RCC 7860 (cell line): ENCODE measurements around the gene PLEKHO2.

Source experiments
- DNase-seq: peaks from one replicate; pipeline ENCODE4 v3.0.0-alpha.2; 2015; ENCODE audit warnings: low spot score
- FAIRE-seq: peaks from 2 replicates; lab custom pipeline; 2012; peaks lifted over from hg19 to GRCh38; lab: Jason Lieb, UNC

The PLEKHO2 gene

GRCh38 chr15:64911311-64912186 is 69.8 kb downstream of the PLEKHO2 start, which contains the start of gene ANKDD1A:
Gene ANKDD1A, plus strand, starts transcription at chr15:64911902. Its CDS starts 29 bp downstream, at chr15:64911931.
- FAIRE-seq (no peak), DNase-seq (no peak)

GRCh38 chr15:64912379-64913325 is 70.9 kb downstream of the PLEKHO2 start:
- FAIRE-seq (no peak), DNase-seq (no peak)

- no peak for FAIRE-seq
- no peak for DNase-seq
Observed at GRCh38 chr15:64915518-64916227, 74.0 kb downstream of the PLEKHO2 start.

GRCh38 chr15:64916365-64916764 is 74.7 kb downstream of the PLEKHO2 start:
- FAIRE-seq (no peak), DNase-seq (no peak)

GRCh38 chr15:64917211-64917610 is 75.5 kb downstream of the PLEKHO2 start:
- DNase-seq, result no peak
- FAIRE-seq, result no peak
